Measurements from ENCODE around the gene RGS19.

Gene RGS19

DNA sequence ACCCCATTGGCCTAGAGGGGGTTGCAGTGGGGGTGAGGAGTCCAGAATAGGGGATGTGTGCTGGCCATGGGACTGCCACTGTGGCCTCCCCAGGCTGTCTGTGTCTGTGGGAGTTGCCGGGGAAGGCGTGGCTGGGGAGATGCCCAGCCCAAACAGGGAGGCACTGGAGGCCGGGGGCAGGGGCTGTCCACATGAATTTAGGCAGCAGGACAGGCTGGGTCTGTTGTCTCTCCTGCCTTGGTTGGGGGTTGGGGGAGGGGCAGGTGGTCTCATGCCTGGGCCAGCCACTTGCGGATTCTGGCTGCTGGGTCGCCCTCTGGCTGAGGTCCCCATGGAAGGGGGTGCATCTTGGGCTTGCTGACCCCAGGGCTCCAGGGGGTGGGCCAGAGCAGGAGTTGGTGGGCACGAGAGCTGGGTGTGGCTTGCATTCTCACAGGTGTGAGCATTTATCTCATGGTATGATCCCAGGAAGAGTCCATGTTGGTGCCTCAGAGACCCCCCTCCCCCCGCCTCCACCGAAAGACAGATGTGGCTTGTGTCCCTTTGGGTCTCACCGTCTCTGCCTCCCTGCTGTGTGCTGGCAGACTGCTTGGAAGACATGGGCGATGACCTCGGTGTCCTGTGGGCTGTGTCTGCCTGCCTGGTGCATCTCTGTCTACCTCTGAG, 33.8 kb downstream of the RGS19 start:
- H3K27ac ChIP-seq, result peak overlapping the region; percentile 72
- TF ChIP-seq, protein P1, sequence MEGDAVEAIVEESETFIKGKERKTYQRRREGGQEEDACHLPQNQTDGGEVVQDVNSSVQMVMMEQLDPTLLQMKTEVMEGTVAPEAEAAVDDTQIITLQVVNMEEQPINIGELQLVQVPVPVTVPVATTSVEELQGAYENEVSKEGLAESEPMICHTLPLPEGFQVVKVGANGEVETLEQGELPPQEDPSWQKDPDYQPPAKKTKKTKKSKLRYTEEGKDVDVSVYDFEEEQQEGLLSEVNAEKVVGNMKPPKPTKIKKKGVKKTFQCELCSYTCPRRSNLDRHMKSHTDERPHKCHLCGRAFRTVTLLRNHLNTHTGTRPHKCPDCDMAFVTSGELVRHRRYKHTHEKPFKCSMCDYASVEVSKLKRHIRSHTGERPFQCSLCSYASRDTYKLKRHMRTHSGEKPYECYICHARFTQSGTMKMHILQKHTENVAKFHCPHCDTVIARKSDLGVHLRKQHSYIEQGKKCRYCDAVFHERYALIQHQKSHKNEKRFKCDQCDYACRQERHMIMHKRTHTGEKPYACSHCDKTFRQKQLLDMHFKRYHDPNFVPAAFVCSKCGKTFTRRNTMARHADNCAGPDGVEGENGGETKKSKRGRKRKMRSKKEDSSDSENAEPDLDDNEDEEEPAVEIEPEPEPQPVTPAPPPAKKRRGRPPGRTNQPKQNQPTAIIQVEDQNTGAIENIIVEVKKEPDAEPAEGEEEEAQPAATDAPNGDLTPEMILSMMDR (IDR thresholded peaks at IDR 0.05), result no peak
- TF ChIP-seq ZFX (IDR thresholded peaks at IDR 0.05; ENCODE audit: borderline replicate concordance), result no peak

DNA sequence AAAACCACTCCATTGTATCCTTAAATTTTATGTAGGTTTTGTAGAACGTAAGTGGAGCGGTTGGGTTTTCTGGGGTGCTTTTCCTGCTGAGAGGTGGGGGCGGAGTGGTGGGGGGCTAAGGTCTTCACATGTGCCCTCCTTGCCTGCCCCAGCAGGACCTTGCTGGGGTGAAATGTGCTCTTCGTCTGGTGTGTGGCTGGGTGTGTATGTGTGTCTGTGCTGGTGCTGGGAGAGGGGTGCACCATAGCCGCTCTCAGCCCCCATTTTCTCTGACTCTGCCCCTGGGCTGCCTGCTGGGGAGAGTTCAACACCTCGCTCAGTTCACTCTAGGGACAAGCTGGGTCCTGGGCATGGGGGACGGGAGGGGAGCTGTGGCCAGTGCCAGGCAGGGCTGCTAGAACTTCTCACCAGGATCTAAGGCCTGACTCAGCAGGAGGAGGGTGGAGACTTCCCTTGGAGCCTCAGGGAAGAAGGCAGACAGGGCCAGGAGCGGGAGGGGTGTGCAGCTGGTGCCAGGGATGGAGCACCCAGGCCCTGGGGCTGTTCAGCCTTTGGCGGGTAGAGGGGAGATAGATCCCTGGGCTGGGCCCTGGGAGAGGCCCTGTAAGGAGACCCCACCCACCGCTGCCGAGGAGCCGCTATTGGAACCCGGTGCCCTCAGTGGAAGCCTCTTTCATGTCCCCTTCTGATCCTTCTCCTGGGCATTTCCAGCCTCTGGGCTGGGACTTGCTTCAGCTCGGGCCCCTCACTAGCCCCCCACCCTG, 34.7 kb downstream of the RGS19 start:
- TF ChIP-seq ZFX (IDR thresholded peaks at IDR 0.05; ENCODE audit: borderline replicate concordance), result no peak
- TF ChIP-seq, protein P1 (IDR thresholded peaks at IDR 0.05), result no peak
- H3K27ac ChIP-seq, result peak overlapping the region; percentile 72

- H3K27ac ChIP-seq, result peak overlapping the region; percentile 72
- TF ChIP-seq, protein P1 (IDR thresholded peaks at IDR 0.05), result no peak
- TF ChIP-seq ZFX (IDR thresholded peaks at IDR 0.05; ENCODE audit: borderline replicate concordance), result no peak
Observed at GRCh38 chr20:64043768-64044167, 35.5 kb downstream of the RGS19 start.

DNA sequence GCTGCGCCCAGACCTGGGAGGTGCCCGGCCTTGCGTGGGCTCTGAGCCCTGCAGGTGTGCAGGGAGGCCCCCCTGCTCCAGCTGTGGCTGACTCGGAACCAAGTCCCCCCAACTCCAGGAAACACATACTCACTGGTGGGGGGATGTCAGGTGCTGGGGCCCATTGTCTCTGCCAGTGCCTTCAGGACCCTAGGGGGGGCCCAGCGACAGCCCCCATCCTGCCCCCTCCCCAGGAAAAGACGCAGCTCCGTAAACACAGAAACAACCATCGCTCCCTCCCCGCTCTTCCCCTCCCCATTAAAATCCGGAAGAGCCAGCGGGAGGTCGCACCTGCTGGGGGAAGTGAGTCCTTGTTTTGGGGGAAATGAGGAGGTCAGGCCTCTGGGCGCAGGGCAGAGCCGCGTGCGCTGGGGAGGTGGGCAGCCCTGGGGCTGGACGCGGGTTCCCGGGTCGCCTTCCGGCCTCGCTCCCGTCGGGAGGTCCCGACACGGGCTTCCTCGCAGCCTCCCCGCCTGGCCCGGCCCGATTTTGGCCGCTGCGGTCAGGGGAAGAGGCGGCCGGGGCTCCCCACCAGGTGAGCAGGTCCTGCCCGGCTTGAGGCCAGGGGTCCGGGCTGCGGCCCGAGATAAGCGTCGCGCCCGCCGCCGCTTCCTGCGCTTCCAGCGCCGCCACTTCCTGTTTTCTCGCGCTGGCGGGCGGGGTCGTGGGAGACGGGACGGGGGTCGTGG, 37.1 kb downstream of the RGS19 start:
- H3K27ac ChIP-seq, result peak overlapping the region; percentile 36; the same call in 1 of the 2 replicates
- TF ChIP-seq ZFX (IDR thresholded peaks at IDR 0.05; ENCODE audit: borderline replicate concordance), result no peak
- TF ChIP-seq, protein P1 (IDR thresholded peaks at IDR 0.05), result no peak

DNA sequence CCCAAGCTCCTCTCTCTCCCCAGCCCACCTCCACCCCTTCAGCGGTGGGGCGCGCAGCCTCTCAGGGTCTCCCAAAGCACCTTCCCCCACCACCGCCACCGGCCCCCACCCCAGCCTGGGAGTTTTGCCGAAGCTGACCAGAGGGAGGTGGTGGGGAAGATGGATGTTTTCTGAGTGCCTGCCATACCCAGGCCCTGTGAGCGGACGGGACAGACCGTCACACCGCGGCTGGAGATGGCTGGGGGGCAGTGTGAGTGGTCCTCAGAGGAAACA, 37.6 kb downstream of the RGS19 start:
- TF ChIP-seq, protein P1 (IDR thresholded peaks at IDR 0.05), result no peak
- TF ChIP-seq ZFX (IDR thresholded peaks at IDR 0.05; ENCODE audit: borderline replicate concordance), result no peak
- H3K27ac ChIP-seq, result no peak overlapping the region

- TF ChIP-seq ZFX (IDR thresholded peaks at IDR 0.05; ENCODE audit: borderline replicate concordance), result no peak
- TF ChIP-seq, protein P1 (IDR thresholded peaks at IDR 0.05), result no peak
Observed at GRCh38 chr20:64041040-64041780, 38.1 kb downstream of the RGS19 start.

More at GRCh38 chr20:64041040-64041780, 38.1 kb downstream of the RGS19 start:
- no peak overlapping the region for H3K27ac ChIP-seq
